Psoas muscle (tissue), 8 donors: ENCODE data around the gene ARFGEF3. TPM values are rescaled to one million over a fixed set of nuclear protein-coding genes. Genes with fewer than 3 reads are reported as not detected.

ENCODE experiments used
- ATAC-seq, 4 donors: fragments of 200-7000 bp; cut with Tn5 transposase; one replicate each; pipeline ENCODE4 v1.9.1; 2020; ENCODE audit warnings: moderate library complexity in 3 of 4, mild to moderate bottlenecking in 2 of 4
- DNase-seq, 2 donors: peaks; one replicate each; pipeline ENCODE4 v3.0.0-alpha.2; 2020
- H3K27ac ChIP-seq: fragments of 200-600 bp; one replicate; pipeline ENCODE4 v1.8.0; 2022
- H3K27me3 ChIP-seq, 3 donors: fragments of 200-600 bp in 1 of 3; one replicate each; pipeline versions ENCODE4 v1.6.1 to v1.8.0; 2013 to 2022; ENCODE audit warnings: low read length in 2 of 3, mild to moderate bottlenecking in 2 of 3, moderate library complexity in 1 of 3; ENCODE audit not compliant: insufficient read depth in 3 of 3
- H3K36me3 ChIP-seq, 2 donors: fragments of 200-600 bp in 1 of 2; one replicate each; pipeline versions ENCODE4 v1.6.1 to v1.8.0; 2013 to 2022; ENCODE audit warnings: low read depth in 1 of 2, mild to moderate bottlenecking in 1 of 2, moderate library complexity in 1 of 2; ENCODE audit not compliant: insufficient read depth in 1 of 2
- H3K4me1 ChIP-seq: fragments of 200-600 bp; one replicate; pipeline ENCODE4 v1.8.0; 2022
- H3K4me3 ChIP-seq: fragments of 200-600 bp; one replicate; pipeline ENCODE4 v1.8.0; 2022; ENCODE audit warnings: mild to moderate bottlenecking
- H3K9me3 ChIP-seq: fragments of 200-600 bp; one replicate; pipeline ENCODE4 v1.8.0; 2022
- CTCF ChIP-seq: fragments of 200-600 bp; IDR thresholded peaks from one replicate; pipeline ENCODE4 v1.8.0; 2022; ENCODE audit warnings: antibody characterized with exemption
- WGBS, 3 donors: extraction: QIAGEN DNeasy Blood & Tissue Kit; methylation state at CpG; one replicate each; pipeline versions ENCODE4 v1.1.6 to v1.1.7; 2013; 5-methylcytosine and 5-hydroxymethylcytosine counted together
- intact Hi-C, 2 donors: fragments of 100-400 bp; cut with DNase I; formaldehyde crosslinking; loops; one replicate each; pipeline versions ENCODE4 v1.11.0 to v1.14.2; 2022
- polyA plus RNA-seq, 3 donors: library from polyadenylated mRNA; stranded (reverse); fragments of 200-250 nt; gene quantifications; one replicate each; pipeline ENCODE4 v1.2.3, GENCODE V29; 2013
- total RNA-seq, 4 donors: library from RNA; stranded (reverse); fragmentation: NEBNext Ultra II Directional in 2 of 4; extraction: Animal tissue kit (Norgen Biotek cat#: 25700) in 2 of 4; gene quantifications; one replicate each; pipeline versions ENCODE4 v1.2.1 to v1.2.4, GENCODE V29; 2021 to 2023
- donor health status: healthy with polysubstance abuse.
- donor health status: DM: no; HTN: no; CAD: no; lungs with moderate emphysema.
- donor health status: Bipolar disorder and iron deficiency.
- donor health status: healthy.
- donor health status: DM: yes; HTN: yes; CAD: no.
- donor health status: DM: no; HTN: no; CAD: no.
- donor health status: DM: no; HTN: no; CAD: no.
- donor health status: DM: yes; HTN: yes; CAD: no.

Gene ARFGEF3
- total and polyA plus RNA-seq, 7 donors: 0.20 to 18.4 (median 0.38) TPM

GRCh38 chr6:138226700-138227315, 65.1 kb downstream of the ARFGEF3 start:
- intact Hi-C loops: no loop called here

GRCh38 chr6:138227316-138227781, 65.6 kb downstream of the ARFGEF3 start:
- ATAC-seq: no peak
- no peak overlapping the region for H3K27ac ChIP-seq
- no peak for DNase-seq
- no peaks in the 10 kb centered on the region for H3K9me3 ChIP-seq
- H3K4me1 ChIP-seq: no peaks in the 10 kb centered on the region
- no peaks in the 10 kb centered on the region for H3K27me3 ChIP-seq
- H3K4me3 ChIP-seq: no peak overlapping the region
- TF ChIP-seq CTCF: no peak
- intact Hi-C loops: no loop called here
- WGBS, 3 donors: 83 to 92% (median 89%) methylated on average over 8 of the region's 8 CpGs
- no peaks in the 10 kb centered on the region for H3K36me3 ChIP-seq

More at GRCh38 chr6:138226700-138227315, 65.1 kb downstream of the ARFGEF3 start:
- 79 to 85% (median 84%) methylated on average over 4 of the region's 4 CpGs for WGBS, 3 donors
- ATAC-seq (no peak), DNase-seq (no peak)
- Histone ChIP-seq H3K4me3 (no peak overlapping the region), H3K36me3 (no peaks in the 10 kb centered on the region), H3K4me1 (no peaks in the 10 kb centered on the region), H3K27ac (no peak overlapping the region), H3K27me3 (no peaks in the 10 kb centered on the region), H3K9me3 (no peaks in the 10 kb centered on the region)
- TF ChIP-seq CTCF: no peak

- no peak for ATAC-seq
- Histone ChIP-seq H3K4me3 (no peak overlapping the region), H3K27me3 (no peaks in the 10 kb centered on the region), H3K9me3 (no peaks in the 10 kb centered on the region), H3K27ac (no peak overlapping the region), H3K4me1 (no peaks in the 10 kb centered on the region), H3K36me3 (no peaks in the 10 kb centered on the region)
- DNase-seq: no peak
- 34 to 43% (median 38%) methylated on average over 4 of the region's 4 CpGs for WGBS, 3 donors
- no peak for TF ChIP-seq CTCF
- intact Hi-C loops: no loop called here
These were observed 67.3 kb downstream of the ARFGEF3 start for GRCh38 chr6:138229072-138229471.

- intact Hi-C loops: no loop called here
- no peaks in the 10 kb centered on the region for H3K4me1 ChIP-seq
- WGBS, 3 donors: 85 to 90% (median 88%) methylated on average over 11 of the region's 11 CpGs
These were observed 68.0 kb downstream of the ARFGEF3 start for GRCh38 chr6:138229663-138230179.

More at GRCh38 chr6:138229663-138230179, 68.0 kb downstream of the ARFGEF3 start:
- ATAC-seq (no peak), DNase-seq (no peak)
- Histone ChIP-seq H3K27me3 (no peaks in the 10 kb centered on the region), H3K27ac (no peak overlapping the region), H3K4me3 (no peak overlapping the region), H3K9me3 (no peaks in the 10 kb centered on the region), H3K36me3 (no peaks in the 10 kb centered on the region)
- no peak for TF ChIP-seq CTCF
